Hair follicular keratinocyte (primary cell): ENCODE data around the gene POC1B. TPM values are rescaled to one million over a fixed set of nuclear protein-coding genes. Genes with fewer than 3 reads are reported as not detected.

ENCODE experiments used
- total RNA-seq: library from RNA; depleted of rRNA; stranded (reverse); fragments of >200 nt; gene quantifications from 2 replicates; pipeline ENCODE4 v1.2.3, GENCODE V29; 2015

Gene POC1B
- 12.2 and 19.0 TPM in 2 replicates for total RNA-seq

GRCh38 chr12:89525824-89526770 is at the start of gene POC1B:
TSS of gene POC1B (minus strand) at chr12:89526047. CDS start at chr12:89525895, 152 bp downstream.

GRCh38 chr12:89524541-89525304 is 1.1 kb downstream of the POC1B start, which contains the start of gene GALNT4:
TSS of gene GALNT4 (minus strand) at chr12:89524796. CDS start at chr12:89524549, 247 bp downstream.

Other genes with a start within 250 kb of the POC1B start
- 247 and 409 TPM in 2 replicates for gene DUSP6, start 173.5 kb downstream of the POC1B start, total RNA-seq
- 4.5 and 5.9 TPM in 2 replicates for gene GALNT4, start 1.3 kb downstream of the POC1B start, total RNA-seq
- 22.4 and 26.9 TPM in 2 replicates for gene ATP2B1, start 182.8 kb upstream of the POC1B start, total RNA-seq